Anterior cingulate cortex (tissue), 58 donors: Measurements from ENCODE around the gene SCGB1D1.

Source experiments
- DNase-seq, 58 donors: peaks; one replicate each; lab custom pipeline; 2025; lab: John Stamatoyannopoulos, UW

SCGB1D1 gene

DNA sequence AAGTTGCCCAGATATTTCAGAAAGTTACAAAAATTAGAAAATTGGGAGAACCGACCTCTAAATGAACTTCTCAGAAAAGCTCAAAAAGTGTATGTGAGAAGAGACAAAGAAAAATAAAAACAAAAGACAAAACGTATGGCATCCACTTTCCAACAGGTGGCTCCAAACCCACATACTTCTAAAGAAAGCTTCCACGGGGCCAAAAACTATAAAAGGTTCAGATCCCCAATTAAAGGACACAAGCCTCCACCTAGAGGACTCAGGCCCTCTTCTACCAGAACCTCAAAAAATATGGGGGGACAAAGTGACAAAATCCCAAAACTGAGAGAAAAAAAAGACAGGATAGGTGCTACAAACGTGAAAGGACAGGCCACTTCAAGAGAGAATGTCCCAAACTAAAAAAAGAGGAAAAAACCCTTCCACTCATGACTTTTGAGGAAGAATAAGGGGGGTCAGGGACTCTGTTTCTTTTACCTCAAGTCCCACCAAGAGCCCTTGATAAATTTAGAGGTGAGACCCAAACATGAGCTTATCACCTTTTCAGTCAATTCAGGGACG is 27.3 kb downstream of the SCGB1D1 start:
- DNase-seq: no peak

DNA sequence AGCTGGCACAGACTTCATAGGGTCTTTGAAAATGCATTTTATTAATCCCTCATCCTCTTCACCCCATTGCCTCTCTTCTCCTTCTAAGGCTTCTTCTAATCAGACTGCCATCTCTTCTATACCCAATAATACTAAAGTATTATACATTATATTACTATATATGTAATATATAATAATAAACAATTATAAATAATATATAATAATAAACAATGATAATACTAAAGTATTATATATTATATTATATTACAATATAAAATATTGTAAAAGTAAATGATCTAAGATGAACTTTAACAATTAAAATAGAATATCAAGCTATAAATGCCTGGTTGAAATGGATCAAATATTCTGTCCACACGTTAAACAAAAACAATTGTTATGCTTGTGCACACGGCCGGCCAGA is 31.5 kb downstream of the SCGB1D1 start:
- no peak for DNase-seq

DNA sequence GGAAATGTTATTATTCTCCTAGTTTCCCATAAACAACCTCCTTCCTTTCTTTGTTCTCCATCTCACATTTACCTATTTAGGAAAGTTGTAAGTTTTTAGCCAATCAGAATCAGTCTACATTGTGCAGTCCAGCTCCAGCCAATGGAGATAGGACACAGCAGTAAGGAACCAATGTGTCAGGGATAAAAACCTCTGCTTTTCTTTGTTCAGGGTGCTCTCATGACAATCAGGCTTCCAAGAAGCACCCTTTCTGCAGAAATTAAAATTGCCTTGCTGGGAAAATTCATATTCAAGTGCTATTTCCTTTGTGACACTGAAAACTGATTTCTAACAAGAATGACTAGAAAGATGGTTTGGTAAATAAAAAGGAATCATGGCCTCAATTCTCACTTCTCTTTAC is 33.1 kb downstream of the SCGB1D1 start:
- DNase-seq: no peak

DNA sequence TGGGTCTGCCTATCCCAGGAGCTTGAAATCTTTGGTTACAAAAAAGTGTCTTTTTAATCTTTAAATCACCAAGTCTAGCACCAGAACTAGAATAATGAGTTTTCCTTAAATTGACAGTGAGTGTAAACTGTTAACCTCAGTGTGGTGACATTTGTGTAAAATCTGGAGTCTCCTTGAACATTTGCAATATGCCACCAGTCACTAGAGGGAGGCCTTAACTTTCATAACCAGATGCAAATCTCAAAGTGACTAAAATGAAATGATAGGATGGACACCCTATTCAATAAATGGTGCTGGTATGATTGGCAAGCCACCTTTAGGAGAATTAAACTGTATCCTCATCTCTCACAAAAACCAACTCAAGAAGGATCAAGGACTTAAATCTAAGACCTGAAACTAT is 43.7 kb downstream of the SCGB1D1 start:
- DNase-seq: no peak

DNA sequence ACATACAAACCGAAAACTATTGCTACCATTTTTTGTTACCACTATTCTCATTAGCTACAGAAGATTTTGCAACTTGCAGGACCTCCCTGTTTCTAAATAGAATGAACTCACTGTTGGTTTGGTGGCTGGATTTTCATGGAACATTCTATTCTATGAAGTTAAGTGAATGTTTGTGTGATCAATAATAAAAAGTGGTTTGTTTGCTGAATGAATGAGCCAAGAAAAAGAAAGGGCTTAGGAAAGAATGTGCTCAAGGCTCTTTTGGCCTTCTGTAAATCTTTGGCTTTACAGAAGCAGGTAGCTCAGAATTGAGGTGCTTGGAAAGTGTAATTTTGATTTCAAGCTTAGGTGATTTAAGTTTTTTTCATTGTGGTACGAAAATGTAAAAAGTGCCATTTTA is 46.2 kb downstream of the SCGB1D1 start:
- no peak for DNase-seq

DNA sequence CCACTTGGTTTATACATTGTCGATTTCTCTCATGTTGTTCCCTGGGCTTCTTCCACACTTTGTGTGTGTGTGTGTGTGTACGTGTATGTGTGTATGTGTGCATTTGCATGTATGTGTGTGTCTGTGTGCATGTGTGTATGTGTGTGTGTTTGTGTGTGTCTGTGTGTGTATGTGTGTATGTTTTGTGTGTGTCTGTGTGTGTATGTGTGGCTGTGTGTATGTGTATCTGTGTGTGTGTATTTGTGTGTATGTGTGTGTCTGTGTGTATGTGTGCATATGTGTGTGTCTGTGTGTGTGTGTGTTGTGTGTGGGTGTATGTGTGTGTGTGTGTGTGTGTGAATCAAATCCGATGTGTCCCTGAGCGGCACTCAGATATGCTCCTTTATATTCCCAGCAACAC is 47.5 kb downstream of the SCGB1D1 start:
- no peak for DNase-seq

DNA sequence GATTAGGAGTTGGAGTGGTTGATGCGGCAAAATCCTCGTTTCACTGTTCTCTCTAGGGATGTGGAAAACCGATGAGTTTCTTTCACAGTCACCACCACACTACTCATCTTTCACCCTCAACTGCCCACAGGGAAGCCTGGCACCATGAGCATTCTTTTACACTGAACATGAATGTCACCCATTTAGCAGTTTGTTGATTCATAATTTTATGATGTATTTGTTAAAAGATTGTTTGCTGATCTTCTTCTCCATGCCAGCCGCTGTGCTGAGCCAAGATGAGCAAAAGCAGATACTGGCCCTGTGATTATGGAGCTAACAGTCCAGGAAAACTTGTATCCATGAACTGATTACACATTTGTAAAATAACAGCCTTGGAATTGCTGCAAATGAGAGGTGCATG is 48.1 kb downstream of the SCGB1D1 start:
- no peak for DNase-seq

DNA sequence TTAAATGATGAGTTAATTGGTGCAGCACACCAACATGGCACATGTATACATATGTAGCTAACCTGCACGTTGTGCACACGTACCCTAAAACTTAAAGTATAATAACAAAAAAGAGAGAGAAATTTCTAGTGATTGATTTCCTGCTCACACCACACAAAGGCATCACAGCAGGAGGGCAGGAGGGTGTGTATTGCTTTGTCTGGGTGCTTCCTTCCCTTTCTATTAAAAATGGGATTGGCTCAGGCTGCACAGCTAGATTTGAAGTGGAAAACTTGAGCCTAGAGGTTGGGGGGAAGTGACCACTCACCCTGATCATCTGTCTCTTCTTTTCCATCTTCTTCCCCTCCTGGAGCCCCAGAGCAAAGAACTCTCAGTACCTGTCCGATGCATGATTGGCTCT is 51.1 kb downstream of the SCGB1D1 start:
- DNase-seq: no peak

DNA sequence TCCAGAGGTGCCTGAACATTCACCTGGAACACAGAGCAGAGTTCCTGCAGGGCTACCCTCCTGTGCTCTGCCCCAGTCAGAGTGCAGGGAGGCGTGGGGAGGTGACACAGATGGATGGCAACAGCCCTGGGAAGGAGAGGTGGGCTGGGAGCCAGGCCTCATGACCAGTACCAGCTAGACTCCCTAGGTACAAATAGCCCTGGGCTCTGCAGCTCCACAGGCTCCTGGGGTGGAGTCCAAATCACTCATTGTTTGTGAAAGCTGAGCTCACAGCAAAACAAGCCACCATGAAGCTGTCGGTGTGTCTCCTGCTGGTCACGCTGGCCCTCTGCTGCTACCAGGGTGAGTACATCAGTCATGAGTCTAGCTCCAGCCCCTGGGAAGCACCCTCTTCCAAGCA is 52.0 kb downstream of the SCGB1D1 start, which contains the start of gene SCGB1D2:
SCGB1D2 (plus strand) TSS at position 219 of the 400 bp plus-strand sequence; CDS start at position 288, 69 bp downstream.
- peak in 22 of 58 donors; percentile 2 to 54 (median 22) for DNase-seq
